T-helper 2 cell treated with Interferon-gamma antibody and Interleukin-4, amounts not matched to agents 100 ng/mL and 5 ng/mL, for 36 hours (primary cell): ENCODE data around the gene ATRIP. TPM values are rescaled to one million over a fixed set of nuclear protein-coding genes. Genes with fewer than 3 reads are reported as not detected.

Source experiments
- intact Hi-C: fragments of 100-400 bp; cut with micrococcal nuclease; formaldehyde crosslinking; loops from one replicate; pipeline ENCODE4 v1.15.1; 2023
- total RNA-seq: library from RNA; stranded (reverse); gene quantifications from 2 replicates; pipeline ENCODE4 v1.2.3, GENCODE V29; 2022

Gene ATRIP
- total RNA-seq, 1 donor from 2014 or later: 17.2 TPM

GRCh38 chr3:48423241-48423882 is 23.2 kb upstream of the ATRIP start:
- intact Hi-C loops: no loop called here

GRCh38 chr3:48423883-48424695 is 22.4 kb upstream of the ATRIP start:
- intact Hi-C loops: no loop called here

GRCh38 chr3:48425281-48425812 is 21.2 kb upstream of the ATRIP start:
- intact Hi-C loops: no loop called here

GRCh38 chr3:48426401-48426909 is 20.1 kb upstream of the ATRIP start:
- intact Hi-C loops: no loop called here

GRCh38 chr3:48426944-48427629 is 19.4 kb upstream of the ATRIP start:
- intact Hi-C loops: no loop called here

- intact Hi-C loops: no loop called here
These were observed 18.9 kb upstream of the ATRIP start for GRCh38 chr3:48427630-48427962.

- intact Hi-C loops: no loop called here
These were observed 18.4 kb upstream of the ATRIP start for GRCh38 chr3:48428088-48428571.

- intact Hi-C loops: no loop called here
These were observed 17.8 kb upstream of the ATRIP start for GRCh38 chr3:48428572-48429316.

GRCh38 chr3:48429317-48429959 is 17.1 kb upstream of the ATRIP start:
- intact Hi-C loops: no loop called here

- intact Hi-C loops: no loop called here
These were observed 16.4 kb upstream of the ATRIP start, which contains the start of gene PLXNB1 for GRCh38 chr3:48429960-48430707. PLXNB1 (minus strand) TSS chr3:48430086; CDS start chr3:48424611, 5,475 bp downstream.

GRCh38 chr3:48430708-48431101 is 15.8 kb upstream of the ATRIP start:
- intact Hi-C loops: no loop called here

- intact Hi-C loops: no loop called here
These were observed 15.1 kb upstream of the ATRIP start for GRCh38 chr3:48431224-48432029.

GRCh38 chr3:48432411-48433371 is 13.8 kb upstream of the ATRIP start:
- intact Hi-C loops: no loop called here

- intact Hi-C loops: no loop called here
These were observed 12.9 kb upstream of the ATRIP start for GRCh38 chr3:48433472-48434118.

GRCh38 chr3:48434591-48435222 is 11.8 kb upstream of the ATRIP start:
- intact Hi-C loops: no loop called here

- intact Hi-C loops: no loop called here
These were observed 11.3 kb upstream of the ATRIP start for GRCh38 chr3:48435223-48435595.
